Hippocampal formation (tissue), 2 donors: ENCODE results near the gene PRKCE.
"Not testable (repeated sequence)": the region's sequence is repeated elsewhere in the genome, so short reads cannot be mapped to it uniquely, and the experiment has no call there.

Experiments used
- DNase-seq, 2 donors: peaks; one replicate each; lab custom pipeline; 2025; lab: John Stamatoyannopoulos, UW

PRKCE gene

GRCh38 chr2:46194856-46195255 is 543.4 kb downstream of the PRKCE start:
- no peak for DNase-seq

GRCh38 chr2:46195819-46196218 is 544.3 kb downstream of the PRKCE start:
- DNase-seq, result no peak

- no peak for DNase-seq
Observed at GRCh38 chr2:46196871-46197462, 545.5 kb downstream of the PRKCE start.

- no peak for DNase-seq
Observed at GRCh38 chr2:46197672-46198071, 546.2 kb downstream of the PRKCE start.

GRCh38 chr2:46198164-46198883 is 546.8 kb downstream of the PRKCE start:
- no peak for DNase-seq

- DNase-seq, result no peak
Observed at GRCh38 chr2:46198966-46199365, 547.5 kb downstream of the PRKCE start.

- no peak for DNase-seq
Observed at GRCh38 chr2:46200100-46200690, 548.7 kb downstream of the PRKCE start.

GRCh38 chr2:46200861-46201605 is 549.6 kb downstream of the PRKCE start:
- DNase-seq, result no peak

- DNase-seq, result no peak
Observed at GRCh38 chr2:46202453-46202852, 551.0 kb downstream of the PRKCE start.

GRCh38 chr2:46202987-46203386 is 551.5 kb downstream of the PRKCE start:
- no peak for DNase-seq

- DNase-seq, result not testable (repeated sequence)
Observed at GRCh38 chr2:46203636-46204035, 552.2 kb downstream of the PRKCE start.

- no peak for DNase-seq
Observed at GRCh38 chr2:46207591-46207990, 556.1 kb downstream of the PRKCE start.

GRCh38 chr2:46208766-46209165 is 557.3 kb downstream of the PRKCE start:
- DNase-seq, result no peak

GRCh38 chr2:46210063-46210462 is 558.6 kb downstream of the PRKCE start:
- DNase-seq, result no peak

- no peak for DNase-seq
Observed at GRCh38 chr2:46211461-46211860, 560.0 kb downstream of the PRKCE start.

GRCh38 chr2:46213906-46214305 is 562.4 kb downstream of the PRKCE start:
- DNase-seq, result no peak

- no peak for DNase-seq
Observed at GRCh38 chr2:46216213-46216612, 564.7 kb downstream of the PRKCE start.

GRCh38 chr2:46223514-46223913 is 572.0 kb downstream of the PRKCE start:
- not testable (repeated sequence) for DNase-seq

GRCh38 chr2:46225150-46225625 is 573.7 kb downstream of the PRKCE start:
- no peak for DNase-seq

- no peak for DNase-seq
Observed at GRCh38 chr2:46225730-46226129, 574.3 kb downstream of the PRKCE start.

- no peak for DNase-seq
Observed at GRCh38 chr2:46226620-46227019, 575.1 kb downstream of the PRKCE start.

- no peak for DNase-seq
Observed at GRCh38 chr2:46227022-46227421, 575.5 kb downstream of the PRKCE start.
